Ishikawa (cell line): Measurements from ENCODE around the gene PLPP7.
A peak's percentile ranks its signal among the peaks of the same experiment; 100 is the strongest.

Source experiments
- CEBPB ChIP-seq: IDR thresholded peaks from 2 replicates; pipeline ENCODE4 v1.6.1; 2012
- CREB1 ChIP-seq: IDR thresholded peaks from 2 replicates; pipeline ENCODE4 v1.6.1; 2012; ENCODE audit warnings: low read depth
- EGR1 ChIP-seq: IDR thresholded peaks from 2 replicates; pipeline ENCODE4 v1.6.1; 2012
- EP300 ChIP-seq: IDR thresholded peaks from 2 replicates; pipeline ENCODE4 v1.6.1; 2012; ENCODE audit warnings: borderline replicate concordance
- MAX ChIP-seq: IDR thresholded peaks from 2 replicates; pipeline ENCODE4 v1.6.1; 2012
- RAD21 ChIP-seq: IDR thresholded peaks from 2 replicates; pipeline ENCODE4 v1.6.1; 2012; ENCODE audit warnings: low read depth
- REST ChIP-seq: IDR thresholded peaks from 2 replicates; pipeline ENCODE4 v1.6.1; 2012; ENCODE audit warnings: low read depth, mild to moderate bottlenecking
- TAF1 ChIP-seq: IDR thresholded peaks from 2 replicates; pipeline ENCODE4 v1.6.1; 2012; ENCODE audit warnings: low read depth, mild to moderate bottlenecking
- USF1 ChIP-seq: IDR thresholded peaks from 2 replicates; pipeline ENCODE4 v1.6.1; 2012
- YY1 ChIP-seq: IDR thresholded peaks from 2 replicates; pipeline ENCODE4 v1.6.1; 2012; ENCODE audit warnings: low read depth
- ZBTB7A ChIP-seq: IDR thresholded peaks from 2 replicates; pipeline ENCODE4 v1.6.1; 2012; ENCODE audit warnings: low read depth

- TF ChIP-seq RAD21 (peak; percentile 94), CREB1 (no peak), TAF1 (no peak), REST (no peak), MAX (peak; percentile 49; the same call in 1 of the 2 replicates), USF1 (no peak), EGR1 (no peak), CEBPB (no peak), YY1 (0 out of 2 replicates have a peak, but pooled peaks have one; percentile 10), EP300 (0 out of 2 replicates have a peak, but pooled peaks have one; percentile 18), ZBTB7A (peak; percentile 79)
These were observed 60.5 kb downstream of the PLPP7 start for GRCh38 chr9:131349881-131350563.
